ENCODE results near the gene ST6GALNAC6.
"Not testable (repeated sequence)": the region's sequence is repeated elsewhere in the genome, so short reads cannot be mapped to it uniquely, and the experiment has no call there.

Gene ST6GALNAC6

DNA sequence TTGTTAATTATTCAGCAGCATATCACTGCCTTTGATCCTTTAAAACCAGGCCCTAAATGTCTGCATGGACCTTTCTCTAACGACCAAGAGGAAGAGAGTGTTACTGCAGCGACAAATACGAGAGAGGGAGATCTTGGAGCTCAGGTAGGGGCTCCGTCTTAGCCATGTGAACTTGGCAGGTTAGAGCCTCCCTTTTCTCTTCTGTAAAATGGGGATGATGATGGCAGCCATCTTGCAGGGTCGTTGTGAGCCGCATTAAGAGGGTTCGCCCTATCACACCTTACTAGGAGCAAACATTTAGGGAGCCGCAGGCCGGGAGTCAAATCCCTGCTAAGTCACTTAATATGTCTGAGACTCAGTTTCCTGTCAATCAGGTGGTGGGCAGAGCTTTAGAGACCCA lies 46.6 kb downstream of the ST6GALNAC6 start:
- Histone ChIP-seq H3K9ac (ENCODE audit: low read length) (peak overlapping the region; percentile 64), H3K9me3 (ENCODE audit: control insufficient read depth, low read length) (no peaks in the 10 kb centered on the region), H3K4me3 (ENCODE audit: low read length) (no peak overlapping the region), H3K27me3 (ENCODE audit: control insufficient read depth, insufficient read depth, low read length) (no peaks in the 10 kb centered on the region), H3K4me1 (ENCODE audit: control insufficient read depth, insufficient read depth, low read length) (peaks cover 3% of the 10 kb centered on the region), H3K36me3 (ENCODE audit: control insufficient read depth, insufficient read depth, low read length) (no peaks in the 10 kb centered on the region)

GRCh38 chr9:127850286-127850830 lies 49.0 kb downstream of the ST6GALNAC6 start:
- no peak overlapping the region for H3K9ac ChIP-seq (ENCODE audit: low read length)
- no peaks in the 10 kb centered on the region for H3K36me3 ChIP-seq (ENCODE audit: control insufficient read depth, insufficient read depth, low read length)
- no peaks in the 10 kb centered on the region for H3K27me3 ChIP-seq (ENCODE audit: control insufficient read depth, insufficient read depth, low read length)
- H3K9me3 ChIP-seq (ENCODE audit: control insufficient read depth, low read length), result no peaks in the 10 kb centered on the region
- no peak overlapping the region for H3K4me3 ChIP-seq (ENCODE audit: low read length)
- H3K4me1 ChIP-seq (ENCODE audit: control insufficient read depth, insufficient read depth, low read length), result no peaks in the 10 kb centered on the region

- no peak overlapping the region for H3K9ac ChIP-seq (ENCODE audit: low read length)
- no peaks in the 10 kb centered on the region for H3K4me1 ChIP-seq (ENCODE audit: control insufficient read depth, insufficient read depth, low read length)
- H3K9me3 ChIP-seq (ENCODE audit: control insufficient read depth, low read length), result no peaks in the 10 kb centered on the region
- H3K27me3 ChIP-seq (ENCODE audit: control insufficient read depth, insufficient read depth, low read length), result no peaks in the 10 kb centered on the region
- H3K4me3 ChIP-seq (ENCODE audit: low read length), result no peak overlapping the region
- H3K36me3 ChIP-seq (ENCODE audit: control insufficient read depth, insufficient read depth, low read length), result no peaks in the 10 kb centered on the region
These were observed 50.5 kb downstream of the ST6GALNAC6 start for GRCh38 chr9:127848756-127849504.

DNA sequence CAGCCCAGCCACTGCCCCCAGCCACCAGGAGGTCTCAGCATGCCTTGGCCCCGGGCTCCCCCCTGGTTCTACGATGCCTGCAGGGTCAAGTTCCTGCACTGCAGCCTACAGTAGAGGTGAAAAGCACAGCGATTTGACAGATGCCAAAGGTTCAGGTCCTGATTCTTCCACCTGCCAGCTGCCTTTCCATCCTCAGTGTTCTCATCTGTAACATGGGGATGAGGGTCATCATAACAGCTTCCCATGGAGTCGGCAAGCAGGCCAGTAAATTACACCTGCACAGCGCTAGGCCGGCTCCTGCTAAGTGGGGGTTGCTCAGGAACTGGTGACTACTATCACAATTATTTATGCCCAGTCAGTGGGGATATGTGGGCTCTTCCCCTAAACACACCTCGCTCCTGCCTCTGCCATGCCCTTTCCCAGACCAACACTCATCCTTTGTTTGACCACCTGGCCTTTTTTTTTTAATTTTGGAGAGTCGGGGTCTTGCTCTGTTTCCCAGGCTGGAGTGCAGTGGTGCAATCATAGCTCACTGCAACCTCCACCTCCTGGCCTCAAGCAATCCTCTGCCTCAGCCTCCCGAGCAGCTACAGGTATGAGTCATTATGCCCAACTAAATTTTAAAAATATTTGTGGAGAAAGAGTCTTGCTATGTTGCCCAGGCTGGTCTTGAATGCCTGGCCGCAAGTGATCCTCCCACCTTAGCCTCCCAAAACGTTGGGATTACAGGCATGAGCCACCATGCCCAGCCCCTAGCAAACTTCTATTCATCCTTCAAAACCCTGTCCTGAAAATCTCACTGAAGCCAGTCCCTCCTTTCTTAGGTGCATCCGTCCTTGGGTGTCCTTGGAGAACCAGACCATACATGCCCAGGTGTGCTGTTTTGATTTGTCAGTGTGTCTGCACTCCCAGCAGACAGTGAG lies 51.3 kb downstream of the ST6GALNAC6 start:
- Histone ChIP-seq H3K4me1 (ENCODE audit: control insufficient read depth, insufficient read depth, low read length) (no peaks in the 10 kb centered on the region), H3K4me3 (ENCODE audit: low read length) (no peak overlapping the region), H3K36me3 (ENCODE audit: control insufficient read depth, insufficient read depth, low read length) (no peaks in the 10 kb centered on the region), H3K9me3 (ENCODE audit: control insufficient read depth, low read length) (no peaks in the 10 kb centered on the region), H3K27me3 (ENCODE audit: control insufficient read depth, insufficient read depth, low read length) (no peaks in the 10 kb centered on the region), H3K9ac (ENCODE audit: low read length) (no peak overlapping the region)

GRCh38 chr9:127847178-127847510 lies 52.3 kb downstream of the ST6GALNAC6 start:
- no peak overlapping the region for H3K9ac ChIP-seq (ENCODE audit: low read length)
- H3K4me3 ChIP-seq (ENCODE audit: low read length), result no peak overlapping the region
- H3K36me3 ChIP-seq (ENCODE audit: control insufficient read depth, insufficient read depth, low read length), result no peaks in the 10 kb centered on the region
- H3K27me3 ChIP-seq (ENCODE audit: control insufficient read depth, insufficient read depth, low read length), result no peaks in the 10 kb centered on the region
- no peaks in the 10 kb centered on the region for H3K9me3 ChIP-seq (ENCODE audit: control insufficient read depth, low read length)
- no peaks in the 10 kb centered on the region for H3K4me1 ChIP-seq (ENCODE audit: control insufficient read depth, insufficient read depth, low read length)

GRCh38 chr9:127846443-127847177 lies 52.8 kb downstream of the ST6GALNAC6 start:
- Histone ChIP-seq H3K27me3 (ENCODE audit: control insufficient read depth, insufficient read depth, low read length) (no peaks in the 10 kb centered on the region), H3K9me3 (ENCODE audit: control insufficient read depth, low read length) (no peaks in the 10 kb centered on the region), H3K4me1 (ENCODE audit: control insufficient read depth, insufficient read depth, low read length) (no peaks in the 10 kb centered on the region), H3K9ac (ENCODE audit: low read length) (no peak overlapping the region), H3K4me3 (ENCODE audit: low read length) (no peak overlapping the region), H3K36me3 (ENCODE audit: control insufficient read depth, insufficient read depth, low read length) (no peaks in the 10 kb centered on the region)

DNA sequence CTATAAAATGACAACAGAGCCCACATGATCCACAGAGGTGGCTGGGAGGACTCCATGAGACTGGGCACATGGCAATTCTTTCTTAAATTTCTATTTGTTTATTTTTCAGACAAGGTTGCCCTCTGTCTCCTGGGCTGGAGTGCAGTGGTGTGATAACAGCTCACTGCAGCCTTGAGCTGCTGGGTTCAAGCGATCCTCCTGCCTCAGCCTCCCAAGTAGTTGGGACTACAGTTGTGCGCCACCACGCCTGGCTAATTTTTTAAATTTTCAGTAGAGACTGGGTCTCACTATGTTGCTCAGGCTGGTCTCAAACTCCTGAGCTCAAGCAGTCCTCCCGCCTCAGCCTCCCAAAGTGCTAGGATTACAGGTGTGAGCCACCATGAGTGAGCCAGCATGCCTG lies 53.8 kb downstream of the ST6GALNAC6 start:
- H3K9ac ChIP-seq (ENCODE audit: low read length); H3K36me3 ChIP-seq (ENCODE audit: control insufficient read depth, insufficient read depth, low read length); H3K27me3 ChIP-seq (ENCODE audit: control insufficient read depth, insufficient read depth, low read length); H3K4me1 ChIP-seq (ENCODE audit: control insufficient read depth, insufficient read depth, low read length); H3K9me3 ChIP-seq (ENCODE audit: control insufficient read depth, low read length); H3K4me3 ChIP-seq (ENCODE audit: low read length): not testable (repeated sequence)

DNA sequence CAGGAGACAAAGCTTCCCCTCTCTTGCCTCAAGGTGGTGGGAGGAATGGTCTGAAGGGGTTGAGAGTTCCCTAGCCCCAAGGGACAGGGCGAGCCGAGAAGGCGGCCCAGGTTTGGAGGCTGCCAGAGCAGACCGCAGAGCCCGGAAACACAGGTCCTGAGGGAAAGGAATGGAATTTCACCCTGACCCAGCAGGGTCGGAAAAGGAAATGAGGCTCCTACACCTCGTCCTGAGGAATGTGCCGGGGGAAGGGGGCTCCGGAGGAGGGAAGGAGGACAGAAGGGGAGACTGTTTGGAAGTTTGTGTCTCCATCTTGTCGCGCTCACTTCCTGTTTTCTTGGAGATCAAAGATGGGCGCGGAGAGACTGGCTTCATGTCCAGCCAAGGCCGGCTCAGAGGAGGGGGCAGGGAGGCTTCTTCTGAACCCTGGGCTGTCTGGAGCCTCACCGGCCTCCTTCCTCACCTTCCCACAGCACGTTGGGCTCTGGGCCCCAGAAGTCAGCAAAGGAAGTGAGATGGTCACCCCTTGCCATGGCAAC lies 54.5 kb downstream of the ST6GALNAC6 start:
- Histone ChIP-seq H3K36me3 (ENCODE audit: control insufficient read depth, insufficient read depth, low read length) (no peaks in the 10 kb centered on the region), H3K4me1 (ENCODE audit: control insufficient read depth, insufficient read depth, low read length) (no peaks in the 10 kb centered on the region), H3K27me3 (ENCODE audit: control insufficient read depth, insufficient read depth, low read length) (no peaks in the 10 kb centered on the region), H3K4me3 (ENCODE audit: low read length) (no peak overlapping the region), H3K9ac (ENCODE audit: low read length) (no peak overlapping the region), H3K9me3 (ENCODE audit: control insufficient read depth, low read length) (no peaks in the 10 kb centered on the region)

DNA sequence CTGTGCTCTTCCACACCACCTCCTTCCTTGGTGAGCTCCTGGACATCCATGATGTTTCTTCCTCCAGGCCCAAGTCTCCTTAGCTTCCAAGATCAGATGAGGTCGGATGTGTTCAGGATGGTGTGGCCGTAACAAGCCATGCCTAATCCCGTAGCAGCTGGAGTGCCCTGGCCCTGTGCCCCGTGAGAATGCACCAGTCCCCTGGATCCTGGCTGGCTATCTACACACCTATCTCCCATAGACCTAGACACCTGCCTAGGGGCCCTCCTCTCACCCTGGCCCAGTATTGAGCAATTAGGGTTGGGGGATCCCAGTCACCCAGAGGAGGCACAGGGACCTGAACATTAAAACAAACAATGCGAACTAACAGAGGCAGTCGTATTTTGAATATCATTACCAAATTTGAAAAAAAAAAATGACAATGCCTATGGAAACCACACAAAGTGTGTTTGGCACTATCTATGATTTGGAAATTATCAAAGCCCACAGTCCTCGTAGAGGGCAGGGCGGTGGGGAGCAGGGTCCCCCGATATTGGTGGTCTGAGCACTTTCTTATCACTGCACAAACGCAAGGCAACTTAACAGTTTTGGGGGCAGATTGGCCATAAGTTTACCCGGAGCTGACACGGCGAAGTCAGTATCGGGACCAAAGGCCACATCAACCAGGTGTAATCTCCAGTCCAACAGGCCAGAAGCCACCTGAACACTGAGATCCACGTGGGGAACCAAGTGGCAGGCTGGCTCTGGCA lies 58.1 kb downstream of the ST6GALNAC6 start:
- peaks cover 12% of the 10 kb centered on the region for H3K4me1 ChIP-seq (ENCODE audit: control insufficient read depth, insufficient read depth, low read length)

GRCh38 chr9:127838375-127839078 lies 60.9 kb downstream of the ST6GALNAC6 start:
- Histone ChIP-seq H3K9me3 (ENCODE audit: control insufficient read depth, low read length) (no peaks in the 10 kb centered on the region), H3K4me3 (ENCODE audit: low read length) (no peak overlapping the region), H3K36me3 (ENCODE audit: control insufficient read depth, insufficient read depth, low read length) (no peaks in the 10 kb centered on the region), H3K27me3 (ENCODE audit: control insufficient read depth, insufficient read depth, low read length) (no peaks in the 10 kb centered on the region), H3K9ac (ENCODE audit: low read length) (no peak overlapping the region), H3K4me1 (ENCODE audit: control insufficient read depth, insufficient read depth, low read length) (peaks cover 22% of the 10 kb centered on the region)

More for the DNA sequence above, 58.1 kb downstream of the ST6GALNAC6 start:
- H3K27me3 ChIP-seq (ENCODE audit: control insufficient read depth, insufficient read depth, low read length), result no peaks in the 10 kb centered on the region
- no peak overlapping the region for H3K9ac ChIP-seq (ENCODE audit: low read length)
- no peaks in the 10 kb centered on the region for H3K36me3 ChIP-seq (ENCODE audit: control insufficient read depth, insufficient read depth, low read length)
- no peaks in the 10 kb centered on the region for H3K9me3 ChIP-seq (ENCODE audit: control insufficient read depth, low read length)
- no peak overlapping the region for H3K4me3 ChIP-seq (ENCODE audit: low read length)

DNA sequence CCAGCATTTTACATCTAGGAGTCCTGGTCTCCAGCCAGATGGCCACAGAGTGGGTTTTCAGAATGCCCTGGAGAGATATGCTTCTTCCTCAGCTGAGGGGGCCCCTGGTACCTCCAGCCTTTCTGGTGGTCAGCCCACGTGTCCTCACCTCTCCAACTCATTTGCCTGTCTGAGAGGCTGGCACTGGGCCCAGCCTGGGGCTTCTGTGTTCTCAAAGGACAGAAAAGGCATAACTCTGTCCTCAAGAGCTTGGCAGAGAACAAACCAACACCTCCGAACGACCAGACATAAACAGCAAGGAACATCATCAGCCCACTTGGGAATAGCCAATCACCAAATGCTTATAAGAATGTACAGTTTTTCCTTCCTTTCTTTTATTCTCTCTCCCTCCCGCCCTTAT lies 62.1 kb downstream of the ST6GALNAC6 start:
- Histone ChIP-seq H3K27me3 (ENCODE audit: control insufficient read depth, insufficient read depth, low read length) (no peaks in the 10 kb centered on the region), H3K9me3 (ENCODE audit: control insufficient read depth, low read length) (no peaks in the 10 kb centered on the region), H3K9ac (ENCODE audit: low read length) (no peak overlapping the region), H3K4me3 (ENCODE audit: low read length) (no peak overlapping the region), H3K36me3 (ENCODE audit: control insufficient read depth, insufficient read depth, low read length) (no peaks in the 10 kb centered on the region), H3K4me1 (ENCODE audit: control insufficient read depth, insufficient read depth, low read length) (peaks cover 22% of the 10 kb centered on the region)

Data from mucosa of stomach (tissue), 1 donor.